HG02970 (cell line): ENCODE data around the gene TRABD2A.
"Not testable (repeated sequence)": the region's sequence is repeated elsewhere in the genome, so short reads cannot be mapped to it uniquely, and the experiment has no call there.

ENCODE experiments used
- ATAC-seq: cut with Tn5 transposase; IDR thresholded peaks from one replicate; pipeline ENCODE4 v1.9.1; 2021; ENCODE audit warnings: mild to moderate bottlenecking, moderate library complexity, moderate number of reproducible peaks; ENCODE audit not compliant: unreplicated experiment, low FRiP score

TRABD2A gene

DNA sequence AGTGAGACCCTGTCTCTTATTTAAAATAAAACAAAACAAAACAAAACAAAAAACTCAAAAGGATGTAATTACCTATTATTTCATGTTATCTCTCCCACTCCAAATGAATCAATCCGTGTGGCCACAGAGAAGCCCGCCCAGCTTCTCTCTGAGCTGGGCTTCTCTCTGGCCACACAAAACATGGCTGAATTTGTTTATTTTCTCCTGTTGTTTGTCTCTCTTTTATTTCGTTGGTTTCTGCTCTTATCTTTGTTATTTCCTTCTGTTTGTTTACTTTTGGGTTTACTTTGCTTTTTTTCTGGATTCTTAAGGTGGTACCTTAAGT, 1.5 kb upstream of the TRABD2A start:
- ATAC-seq: no peak

DNA sequence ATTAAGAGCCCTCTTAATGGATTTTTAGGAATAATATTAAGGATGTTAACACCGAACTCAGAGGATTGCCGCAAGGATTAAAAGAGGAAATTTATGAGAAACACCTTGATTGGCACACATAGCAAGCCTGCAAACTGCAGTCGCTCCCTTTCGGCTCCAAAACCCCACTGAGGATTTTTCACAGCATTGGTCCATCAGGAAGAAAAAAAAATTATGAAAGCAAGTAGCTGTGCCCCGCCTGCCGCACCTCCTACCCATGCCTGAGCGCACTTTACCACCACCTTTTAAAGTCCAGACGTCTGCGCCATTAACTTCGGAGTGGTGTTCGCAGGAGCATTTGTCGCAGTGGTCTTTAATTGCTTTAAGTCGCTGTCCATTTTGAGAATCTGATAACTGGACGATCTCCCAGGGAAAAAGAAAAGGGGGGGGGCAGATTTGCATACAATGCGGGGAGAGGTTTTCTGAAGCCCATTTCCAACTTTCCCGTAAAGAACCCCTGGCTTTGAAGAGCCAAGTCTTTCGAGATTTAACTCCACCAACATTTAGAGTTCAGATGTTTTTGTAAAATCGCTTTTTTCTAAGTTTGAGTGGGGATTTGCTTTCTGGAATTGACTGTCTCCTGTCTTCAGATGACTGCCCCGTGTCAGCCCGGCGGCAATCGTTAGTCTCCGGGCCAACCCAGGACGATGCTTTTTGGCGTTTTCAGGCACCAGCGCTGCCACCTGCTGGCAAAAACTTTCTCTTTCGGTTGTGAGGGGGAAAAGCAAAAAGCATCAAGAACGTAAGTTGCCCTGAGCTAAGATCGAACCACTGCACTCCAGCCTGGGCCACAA, 913 bp upstream of the TRABD2A start:
- ATAC-seq: peak; percentile 45

DNA sequence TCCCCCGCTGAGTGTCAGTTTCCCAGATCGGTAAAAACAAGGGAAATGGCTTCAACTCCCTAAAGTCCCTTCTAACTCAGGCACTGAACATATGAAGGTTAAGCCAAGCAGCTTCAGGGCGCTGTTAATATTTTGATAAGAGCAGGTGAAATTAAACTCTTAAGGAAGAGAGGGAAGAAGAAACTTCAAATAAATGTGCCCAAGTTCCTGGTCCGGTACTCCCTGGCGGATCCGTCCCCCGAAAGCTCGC, 564 bp downstream of the TRABD2A start:
- no peak for ATAC-seq

DNA sequence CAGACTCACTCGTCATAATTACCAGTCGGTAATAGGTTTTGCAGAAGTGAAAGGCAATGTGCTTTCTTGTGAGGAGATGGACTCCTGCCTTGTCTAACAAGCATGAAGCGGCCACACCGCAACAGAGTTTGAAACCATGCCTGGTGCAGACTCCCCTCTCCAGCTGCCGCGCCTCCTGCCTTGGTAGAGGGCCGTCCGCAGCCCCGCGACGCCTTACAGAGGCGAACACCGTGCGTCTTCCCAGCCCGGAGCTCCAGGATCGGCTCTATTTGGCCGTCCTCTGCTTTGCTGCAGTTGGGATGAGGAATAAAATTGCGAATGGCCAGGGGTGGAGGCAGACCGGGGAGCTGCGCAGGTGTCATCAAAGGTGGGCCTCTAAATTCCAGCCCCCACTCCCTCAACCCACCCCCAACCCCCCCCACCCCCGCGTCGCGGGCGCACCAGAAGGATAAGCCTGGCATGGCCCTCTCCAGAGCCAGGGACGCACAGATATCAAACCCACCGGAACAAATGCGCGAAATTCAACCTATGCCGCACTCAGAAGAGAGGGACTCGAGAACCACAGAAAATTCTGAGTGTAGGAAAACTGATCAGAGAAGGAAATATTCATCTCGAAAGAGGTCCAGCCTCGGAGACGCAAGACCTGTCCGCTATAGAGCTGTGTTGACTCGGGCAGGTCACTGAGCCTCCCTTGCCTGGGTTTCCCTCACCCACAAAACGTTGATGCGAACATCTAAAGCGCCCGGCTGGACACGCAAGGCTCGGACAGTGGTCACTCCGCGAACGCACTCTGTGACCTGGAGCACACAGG, 1.1 kb downstream of the TRABD2A start:
- no peak for ATAC-seq

DNA sequence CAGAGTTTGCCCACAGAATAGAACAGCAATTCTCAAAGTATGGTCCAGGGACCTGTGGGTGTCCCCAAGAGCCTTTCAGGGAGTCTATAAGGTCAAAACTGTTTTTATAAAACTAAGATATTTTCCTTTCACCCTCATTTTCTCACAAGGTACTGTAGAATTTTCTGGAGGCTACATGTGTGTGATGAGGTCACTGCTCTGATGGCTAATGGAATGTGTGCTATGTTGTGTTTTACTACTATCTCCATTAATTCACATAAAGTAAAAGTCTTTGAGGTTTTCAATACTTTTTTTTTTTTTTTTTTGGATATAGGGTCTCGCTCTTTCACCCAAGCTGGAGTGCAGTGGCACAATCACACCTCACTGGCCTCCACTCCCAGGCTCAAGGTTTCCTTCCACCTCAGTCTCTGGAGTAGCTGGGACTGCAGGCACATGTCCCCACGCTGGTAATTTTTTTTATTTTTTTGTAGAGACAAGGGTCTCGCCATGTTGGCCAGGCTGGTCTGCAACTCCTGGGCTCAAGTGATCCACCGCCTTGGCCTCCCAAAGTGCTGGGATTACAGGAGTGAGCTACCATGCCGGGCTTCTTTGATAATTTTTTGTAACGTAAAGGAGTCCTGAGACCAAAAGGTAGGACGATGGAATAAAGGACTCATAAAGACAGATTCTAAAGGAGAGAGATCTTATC, 1.8 kb downstream of the TRABD2A start:
- no peak for ATAC-seq

DNA sequence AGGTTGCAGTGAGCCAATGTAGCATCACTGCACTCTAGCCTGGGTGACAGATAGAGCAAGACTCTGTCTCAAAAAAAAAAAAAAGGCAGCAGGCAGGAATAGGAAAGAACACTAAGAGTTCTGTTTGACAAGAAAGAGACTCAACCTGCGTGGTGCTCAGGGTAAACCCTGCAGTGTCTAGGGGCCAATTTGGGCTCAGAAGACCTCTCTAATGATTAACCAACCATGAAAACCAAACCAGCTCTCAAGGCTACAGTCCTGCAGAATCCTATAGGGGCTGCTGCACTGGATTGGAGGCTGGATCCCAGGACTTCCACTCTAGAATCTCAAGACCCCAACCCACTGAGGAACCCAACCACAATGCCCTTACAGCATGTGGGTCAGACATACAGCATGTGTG, 2.4 kb downstream of the TRABD2A start:
- no peak for ATAC-seq

DNA sequence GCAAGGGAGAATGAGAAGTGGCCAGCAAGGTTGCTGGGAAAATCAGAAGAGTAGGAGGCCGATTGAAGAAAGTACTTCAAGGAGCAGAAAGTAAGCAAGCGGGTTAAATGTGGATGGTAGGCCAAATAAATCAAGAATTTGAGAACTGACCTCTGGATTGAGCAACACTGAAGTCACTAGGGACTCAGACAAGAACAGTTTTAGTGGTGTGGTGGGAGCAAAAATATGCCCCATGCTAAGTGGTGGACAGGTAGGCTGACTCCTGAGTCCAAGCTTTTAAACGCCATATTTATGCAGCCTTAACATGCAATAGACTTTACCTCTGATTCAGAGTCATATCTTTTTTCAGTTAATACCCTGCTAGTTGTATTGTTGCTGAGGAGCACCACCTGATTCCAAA, 4.5 kb downstream of the TRABD2A start:
- no peak for ATAC-seq

DNA sequence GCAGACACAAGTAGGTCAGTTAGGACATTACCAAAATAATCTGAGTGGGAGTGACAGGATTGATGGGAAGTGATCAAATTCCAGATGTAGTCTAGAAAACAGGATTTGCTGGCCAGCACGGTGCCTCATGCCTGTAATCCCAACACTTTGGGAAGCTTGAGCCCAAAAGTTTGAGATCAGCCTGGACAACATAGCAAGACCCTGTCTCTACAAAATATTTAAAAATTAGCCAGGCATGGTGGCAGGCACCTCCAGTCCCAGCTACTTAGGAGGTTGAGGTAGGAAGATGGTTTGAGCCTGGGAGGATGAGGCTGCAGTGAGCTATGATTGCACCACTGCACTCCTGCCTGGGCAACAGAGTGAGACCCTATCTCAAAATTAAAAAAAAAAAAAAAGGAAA, 5.3 kb downstream of the TRABD2A start:
- not testable (repeated sequence) for ATAC-seq

DNA sequence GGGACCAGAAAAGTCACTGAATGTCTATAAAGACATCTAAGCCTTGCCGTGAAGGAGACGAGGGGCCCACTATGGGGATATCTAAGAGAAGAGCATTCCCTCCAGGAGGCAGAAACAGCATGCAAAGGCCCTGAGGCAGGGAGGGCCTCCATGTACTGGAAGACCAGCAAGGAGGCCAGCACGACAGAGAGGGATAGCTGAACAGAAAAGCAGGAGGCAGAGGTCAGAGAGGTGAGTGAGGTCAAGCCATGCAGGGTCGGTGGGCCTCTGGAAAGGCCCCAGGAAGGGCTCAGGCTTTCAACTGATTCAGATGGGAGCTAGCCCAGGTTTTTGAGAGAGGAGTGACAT, 5.7 kb downstream of the TRABD2A start:
- ATAC-seq: no peak

DNA sequence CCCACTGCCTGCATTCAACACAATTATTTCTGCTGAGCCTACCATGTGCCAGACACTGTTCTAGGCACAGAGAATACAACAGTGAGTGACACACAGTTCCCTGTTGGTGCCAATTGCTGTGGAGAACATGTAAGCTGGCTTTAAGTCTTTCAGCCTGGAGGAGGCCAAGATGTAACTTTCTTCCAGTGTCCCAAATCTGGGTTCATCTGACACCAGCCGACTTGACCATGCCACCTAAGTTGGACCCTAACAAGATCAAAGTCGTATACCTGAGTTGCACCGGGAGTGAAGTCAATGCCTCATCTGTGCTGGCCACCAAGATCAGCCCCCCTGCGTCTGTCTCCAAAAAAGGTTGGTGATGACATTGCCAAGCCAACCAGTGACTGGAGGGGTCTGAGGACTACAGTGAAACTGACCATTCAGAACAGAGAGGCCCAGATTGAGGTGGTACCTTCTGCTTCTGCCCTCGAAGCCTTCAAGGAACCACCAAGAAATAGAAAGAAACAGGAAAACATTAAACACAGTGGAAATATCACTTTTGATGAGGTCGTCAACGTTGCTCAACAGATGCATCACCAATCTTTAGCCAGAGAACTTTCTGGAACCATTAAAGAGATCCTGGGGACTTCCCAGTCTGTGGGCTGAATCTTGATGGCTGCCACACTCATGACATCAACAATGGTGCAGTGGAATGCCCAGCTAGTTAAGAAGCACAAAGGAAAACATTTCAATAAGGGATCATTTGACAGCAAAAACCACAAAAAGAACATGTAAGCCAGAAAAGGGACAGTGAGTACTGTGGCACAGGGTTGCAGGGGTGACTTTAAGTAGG, 6.3 kb downstream of the TRABD2A start:
- ATAC-seq: no peak

DNA sequence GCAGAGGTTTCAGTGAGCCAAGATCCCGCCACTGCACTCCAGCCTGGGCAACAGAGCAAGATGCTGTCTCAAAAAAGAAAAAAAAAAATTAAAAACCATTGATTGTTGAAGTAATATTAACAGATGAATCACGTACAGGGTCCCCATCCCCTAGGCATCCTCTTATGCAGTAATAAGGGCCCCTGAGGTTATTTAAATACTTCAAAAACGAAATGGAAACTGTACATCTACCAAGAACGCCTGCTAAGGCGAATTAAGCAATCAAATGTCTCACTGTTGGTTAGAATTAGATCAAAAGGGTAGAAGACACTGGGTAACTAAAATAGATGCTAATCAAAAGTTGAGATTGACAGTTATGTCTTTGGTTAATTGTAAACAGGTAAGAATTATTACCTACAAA, 7.5 kb downstream of the TRABD2A start:
- no peak for ATAC-seq

DNA sequence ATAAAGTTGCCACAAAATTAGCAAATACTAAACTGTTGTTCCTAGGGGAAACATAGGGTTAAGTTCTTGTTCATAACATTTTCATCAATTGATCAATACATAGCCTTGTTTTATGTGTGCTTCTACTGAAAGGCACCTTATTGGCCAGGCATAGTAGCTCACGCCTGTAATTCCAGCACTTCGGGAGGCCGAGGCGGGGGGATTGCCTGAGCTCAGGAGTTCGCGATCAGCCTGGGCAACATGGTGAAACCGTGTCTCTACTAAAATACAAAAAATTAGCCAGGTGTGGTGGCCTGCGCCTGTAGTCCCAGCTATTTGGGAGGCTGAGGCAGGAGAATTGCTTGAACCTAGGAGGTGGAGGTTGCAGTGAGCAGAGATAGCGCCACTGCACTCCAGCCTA, 8.2 kb downstream of the TRABD2A start:
- not testable (repeated sequence) for ATAC-seq

DNA sequence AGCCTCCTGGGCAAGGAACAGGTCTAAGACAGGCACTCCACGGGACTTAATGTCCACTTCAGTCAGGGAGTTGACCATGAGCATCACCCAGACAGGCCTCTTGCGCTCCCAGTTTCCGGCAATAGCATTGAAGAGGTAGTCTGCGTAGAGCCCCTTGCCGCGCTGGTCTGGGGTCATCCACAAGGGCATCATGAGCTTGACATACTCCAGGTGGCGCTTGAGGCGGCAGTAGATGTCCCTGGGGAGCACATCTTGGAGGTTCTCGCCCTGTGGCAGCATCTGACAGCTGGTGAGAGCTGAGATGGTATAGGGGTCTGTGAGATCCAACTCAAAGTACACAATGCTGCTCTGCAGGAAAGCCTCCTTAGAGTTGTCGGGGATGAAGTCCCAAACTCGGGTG, 10.6 kb downstream of the TRABD2A start:
- ATAC-seq: no peak

DNA sequence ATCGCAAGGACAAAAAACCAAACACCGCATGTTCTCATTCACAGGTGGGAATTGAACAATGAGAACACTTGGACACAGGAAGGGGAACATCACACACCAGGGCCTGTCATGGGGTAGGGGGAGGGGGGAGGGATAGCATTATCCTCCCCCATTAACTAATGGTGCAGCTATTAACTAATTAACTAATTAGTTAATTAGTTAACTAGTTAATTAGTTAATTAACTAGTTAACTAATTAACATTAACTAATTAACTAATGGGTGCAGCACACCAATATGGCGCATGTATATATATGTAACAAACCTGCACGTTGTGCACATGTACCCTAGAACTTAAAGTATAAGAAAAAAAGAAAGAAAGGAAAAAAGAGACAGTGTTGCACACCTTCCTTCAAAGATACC, 12.6 kb downstream of the TRABD2A start:
- ATAC-seq: not testable (repeated sequence)

DNA sequence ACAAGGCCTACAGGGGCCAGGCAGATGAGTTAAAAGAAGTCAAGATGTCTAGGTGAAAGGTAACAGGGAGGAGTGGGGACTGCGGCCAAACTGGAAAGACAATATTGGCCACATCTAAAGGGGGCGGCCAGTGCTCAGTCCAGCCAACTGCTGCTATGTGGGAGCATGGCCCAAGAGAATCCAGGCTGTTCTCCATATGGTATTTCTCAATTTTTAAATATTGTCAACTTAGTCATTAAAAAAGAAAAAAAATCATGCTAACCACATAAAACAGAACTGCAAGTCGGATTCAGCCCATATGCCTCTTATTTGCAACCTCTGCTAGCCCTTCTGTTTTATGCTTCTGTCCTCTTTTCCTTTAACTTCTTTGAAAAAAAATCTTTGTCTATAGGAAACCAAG, 14.8 kb downstream of the TRABD2A start:
- ATAC-seq: no peak

DNA sequence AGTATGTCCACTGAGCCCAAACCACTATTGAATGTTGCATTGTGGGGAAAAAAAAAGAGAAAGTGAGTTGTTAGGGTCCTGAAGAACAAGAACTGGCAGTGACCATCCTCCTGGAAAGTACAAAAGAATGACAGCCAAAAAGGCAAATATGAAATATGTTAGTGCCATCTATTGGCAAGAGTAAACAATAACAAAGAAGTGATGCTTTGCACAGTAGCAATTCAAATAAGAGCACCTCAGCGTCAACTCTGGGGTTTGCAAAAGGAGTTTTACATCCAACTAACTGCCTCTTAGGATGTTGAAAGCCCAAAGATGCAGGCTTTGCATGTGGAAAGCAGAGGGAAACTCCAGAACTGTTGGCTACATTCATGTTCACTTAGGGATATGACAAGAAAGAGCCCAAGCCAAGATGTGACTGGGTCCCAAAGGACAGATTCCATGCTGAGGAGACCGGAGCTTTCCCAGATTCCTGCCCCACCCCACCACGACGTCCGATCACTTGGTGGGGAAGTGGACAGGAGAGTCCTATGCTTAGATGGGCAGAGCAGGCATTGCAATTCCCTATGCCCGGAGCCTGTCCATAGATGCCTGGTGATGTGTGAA, 15.6 kb downstream of the TRABD2A start:
- no peak for ATAC-seq

DNA sequence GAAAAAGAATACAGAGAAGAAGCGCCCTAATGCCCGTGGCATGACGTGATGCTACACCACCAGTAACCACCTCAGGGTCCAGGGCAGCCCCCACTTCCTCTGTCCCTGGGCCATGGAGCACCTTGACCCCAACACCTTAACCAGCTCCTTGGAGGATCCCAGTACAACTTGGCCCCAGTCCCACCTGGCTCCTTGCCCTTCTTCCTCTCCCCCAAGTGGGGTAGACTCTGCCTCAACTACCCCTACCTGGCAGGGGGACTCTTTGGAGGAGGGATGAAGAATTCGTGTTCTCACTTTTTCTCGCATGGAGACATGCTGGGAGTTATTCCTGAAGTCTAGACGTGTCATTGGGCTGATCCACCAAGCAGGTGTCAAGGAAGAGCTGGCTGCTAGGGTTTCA, 18.9 kb downstream of the TRABD2A start:
- ATAC-seq: no peak

DNA sequence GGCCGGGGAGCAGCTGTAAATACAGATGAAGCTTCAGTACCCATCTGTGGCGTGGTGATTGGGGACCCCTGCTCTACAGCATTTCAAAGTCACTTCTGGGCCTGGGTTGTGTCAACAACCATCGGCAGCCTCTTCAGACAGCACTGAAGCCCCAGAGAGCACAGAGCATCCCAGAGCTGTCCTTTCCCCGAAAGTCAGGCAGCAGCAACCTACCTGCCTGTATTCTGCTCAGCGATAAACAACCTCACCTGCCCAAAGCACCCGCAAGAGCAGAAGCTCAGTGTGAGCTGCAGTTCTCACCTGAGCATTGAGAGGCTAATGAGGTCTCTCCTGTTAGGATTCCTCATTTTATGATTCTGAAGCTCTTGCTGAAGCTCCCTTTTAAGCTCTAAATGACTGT, 19.3 kb downstream of the TRABD2A start:
- no peak for ATAC-seq

DNA sequence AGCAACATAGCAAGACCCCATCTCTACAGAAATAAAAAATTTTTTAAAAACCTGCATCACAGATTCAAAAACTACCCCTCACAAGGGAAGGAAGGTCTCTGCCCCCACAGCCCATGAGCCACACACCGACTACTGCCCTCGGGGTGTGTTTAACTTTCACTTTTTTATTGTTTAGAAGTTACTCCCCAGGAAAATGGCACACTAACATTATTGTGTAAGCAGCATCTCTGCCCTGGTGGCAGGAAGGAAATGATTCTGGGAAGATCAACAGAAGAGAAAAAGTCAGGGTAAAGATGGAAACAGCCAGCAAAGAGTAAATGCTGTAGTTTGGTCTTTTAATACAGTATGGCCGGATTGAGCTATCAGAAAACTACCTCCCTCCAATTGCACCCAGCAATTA, 21.9 kb downstream of the TRABD2A start:
- no peak for ATAC-seq

DNA sequence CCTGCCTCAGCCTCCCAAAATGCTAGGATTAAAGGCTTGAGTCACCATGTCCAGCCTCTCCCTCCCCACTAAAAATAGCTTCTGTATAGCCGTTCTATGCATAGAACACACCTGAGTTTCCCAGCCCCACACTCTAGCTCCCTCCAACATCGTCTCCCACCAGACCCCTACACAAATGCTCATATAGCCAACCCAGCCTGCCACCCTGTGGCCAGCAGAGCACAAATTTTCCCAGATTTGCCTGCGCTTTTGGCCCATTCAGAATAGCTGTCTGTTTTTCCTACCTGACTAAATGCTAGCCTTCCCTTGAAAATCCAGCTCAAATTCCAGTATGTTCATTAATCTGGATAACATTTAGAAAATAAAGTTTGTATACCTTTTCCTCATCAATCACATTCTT, 22.8 kb downstream of the TRABD2A start:
- no peak for ATAC-seq

DNA sequence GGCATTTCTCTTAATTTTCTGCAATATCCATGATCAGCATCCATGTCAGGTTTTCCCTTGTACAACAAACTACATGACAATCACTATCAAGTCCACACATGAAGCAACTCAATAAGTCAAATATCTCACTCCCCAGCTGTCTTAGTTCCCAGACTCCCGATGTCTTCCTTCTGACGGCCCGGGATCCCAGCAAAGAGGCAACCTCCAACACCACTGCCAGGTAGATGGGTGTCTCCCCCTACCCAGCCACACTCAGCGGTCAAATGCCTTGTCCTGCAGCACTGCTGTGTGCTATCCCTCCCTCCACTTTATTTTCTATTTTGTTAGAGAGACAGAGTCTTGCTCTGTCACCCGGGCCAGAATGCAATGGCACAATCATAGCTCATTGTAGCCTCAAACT, 23.3 kb downstream of the TRABD2A start:
- ATAC-seq: no peak
